ENCODE measurements around the gene ZBTB32. TPM values are rescaled to one million over a fixed set of nuclear protein-coding genes. Genes with fewer than 3 reads are reported as not detected.

Gene ZBTB32
- total RNA-seq, 4 donors from 2014 or later, result 2.5 TPM; not detected in 3

DNA sequence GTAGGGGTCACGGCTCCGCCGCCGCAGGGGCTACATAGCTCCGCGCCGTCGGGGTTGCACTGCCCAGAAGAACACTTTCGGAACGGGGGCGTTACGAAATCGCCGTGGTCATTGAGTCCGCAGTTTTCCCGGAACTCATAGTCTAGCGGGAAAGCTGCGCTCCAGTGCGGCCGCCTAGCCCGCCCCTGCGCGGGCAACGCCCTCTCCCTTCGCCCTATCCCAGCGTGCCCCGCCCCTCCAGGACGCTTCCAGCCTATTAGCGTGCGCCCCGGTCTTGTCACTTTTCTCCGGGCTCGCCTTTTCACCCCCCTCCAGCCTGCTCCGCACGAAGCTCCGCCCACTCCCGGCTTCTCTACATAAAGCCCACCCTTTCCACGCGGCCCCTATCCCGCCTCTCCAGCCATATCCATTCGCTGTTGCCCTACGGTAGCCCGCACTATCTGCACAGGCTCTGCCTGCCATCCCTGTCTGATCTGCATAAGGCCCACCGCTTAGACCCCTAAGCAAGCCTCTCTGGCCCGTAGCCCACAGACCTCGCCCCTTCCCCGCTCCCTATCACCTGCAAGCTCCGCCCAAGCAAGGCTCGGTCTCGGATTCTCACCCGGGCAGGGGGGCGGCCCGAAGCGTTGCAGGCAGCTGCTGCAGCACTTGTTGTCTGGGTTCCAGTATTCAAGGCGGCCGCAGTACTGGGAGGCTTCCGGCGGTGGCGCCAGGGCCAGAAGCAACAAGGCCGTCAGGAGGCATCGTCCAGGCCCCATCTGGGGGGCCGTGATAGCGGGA, 36.3 kb downstream of the ZBTB32 start:
- Histone ChIP-seq H3K9me3 (no peaks in the 10 kb centered on the region), H3K27me3 (no peaks in the 10 kb centered on the region), H3K4me3 (peak overlapping the region; percentile 53 to 78 (median 66)), H3K36me3 (peaks cover 0 to 40% (median 0%) of the 10 kb centered on the region in 3 donors), H3K4me1 (peaks cover 0 to 26% (median 11%) of the 10 kb centered on the region in 4 donors), H3K27ac (peak overlapping the region; percentile 85 to 98 (median 90))
- DNase-seq, result peak; percentile 98 to 100 (median 99)
- peak; percentile 13 to 30 for TF ChIP-seq POLR2A (IDR thresholded peaks at IDR 0.05)
- TF ChIP-seq CTCF (IDR thresholded peaks at IDR 0.05), result peak in 2 of 6 experiments; percentile 18 to 30

GRCh38 chr19:35741203-35741515, 36.8 kb downstream of the ZBTB32 start:
- TF ChIP-seq CTCF (IDR thresholded peaks at IDR 0.05), result no peak
- no peak for TF ChIP-seq POLR2A (IDR thresholded peaks at IDR 0.05)
- peaks cover 0 to 36% (median 0%) of the 10 kb centered on the region in 3 donors for H3K36me3 ChIP-seq

DNA sequence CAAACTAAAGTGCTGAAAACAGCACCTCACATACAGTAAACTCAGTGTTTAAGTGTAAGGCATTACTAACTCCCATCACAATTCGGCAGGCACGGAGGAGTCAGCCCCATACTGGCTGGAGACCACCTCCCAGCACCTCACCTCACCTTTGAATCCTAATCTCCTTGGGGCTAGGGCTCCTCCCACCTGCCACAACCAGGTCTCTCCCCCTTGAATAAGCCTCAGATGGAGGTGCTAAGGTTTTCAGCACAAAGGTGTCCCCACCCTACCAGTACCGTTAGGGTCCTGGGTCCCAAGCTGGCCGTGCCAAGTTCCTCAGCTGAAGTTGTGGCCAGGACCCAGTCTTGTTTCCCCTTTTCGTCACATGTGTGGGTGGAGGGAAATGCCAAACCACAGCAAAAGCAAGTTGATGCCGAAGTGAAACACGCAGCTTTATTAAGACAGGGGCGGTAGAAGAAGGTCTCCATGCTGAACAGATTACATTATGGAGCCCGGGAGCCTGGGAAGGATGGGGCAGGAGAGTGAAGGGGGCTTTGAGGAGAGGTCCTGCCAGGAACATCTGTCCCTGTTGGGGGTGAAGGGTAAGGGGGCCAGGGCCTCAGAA, 37.9 kb downstream of the ZBTB32 start, which contains the start of gene IGFLR1:
Gene IGFLR1, minus strand, starts transcription at position 332 of the 604 bp plus-strand sequence. CDS start 1,272 bp downstream, outside the sequence.
- peaks cover 0 to 26% (median 0%) of the 10 kb centered on the region in 3 donors for H3K36me3 ChIP-seq
- H3K27me3 ChIP-seq, result no peaks in the 10 kb centered on the region
- H3K4me1 ChIP-seq, result peaks cover 0 to 34% (median 19%) of the 10 kb centered on the region in 4 donors
- TF ChIP-seq CTCF (IDR thresholded peaks at IDR 0.05), result no peak
- H3K27ac ChIP-seq, result peak within 1 kb of the TSS; percentile 85 to 98 (median 90)
- peak in 2 of 3 donors; percentile 81 to 83 for DNase-seq
- no peaks in the 10 kb centered on the region for H3K9me3 ChIP-seq
- peak within 1 kb of the TSS; percentile 53 to 78 (median 66) for H3K4me3 ChIP-seq

More at GRCh38 chr19:35741203-35741515, 36.8 kb downstream of the ZBTB32 start:
- H3K4me3 ChIP-seq, result peak overlapping the region; percentile 53 to 78 (median 66)
- no peak for DNase-seq
- H3K27ac ChIP-seq, result peak overlapping the region; percentile 85 to 98 (median 90)
- H3K27me3 ChIP-seq, result no peaks in the 10 kb centered on the region
- no peaks in the 10 kb centered on the region for H3K9me3 ChIP-seq
- peaks cover 0 to 31% (median 14%) of the 10 kb centered on the region in 4 donors for H3K4me1 ChIP-seq

DNA sequence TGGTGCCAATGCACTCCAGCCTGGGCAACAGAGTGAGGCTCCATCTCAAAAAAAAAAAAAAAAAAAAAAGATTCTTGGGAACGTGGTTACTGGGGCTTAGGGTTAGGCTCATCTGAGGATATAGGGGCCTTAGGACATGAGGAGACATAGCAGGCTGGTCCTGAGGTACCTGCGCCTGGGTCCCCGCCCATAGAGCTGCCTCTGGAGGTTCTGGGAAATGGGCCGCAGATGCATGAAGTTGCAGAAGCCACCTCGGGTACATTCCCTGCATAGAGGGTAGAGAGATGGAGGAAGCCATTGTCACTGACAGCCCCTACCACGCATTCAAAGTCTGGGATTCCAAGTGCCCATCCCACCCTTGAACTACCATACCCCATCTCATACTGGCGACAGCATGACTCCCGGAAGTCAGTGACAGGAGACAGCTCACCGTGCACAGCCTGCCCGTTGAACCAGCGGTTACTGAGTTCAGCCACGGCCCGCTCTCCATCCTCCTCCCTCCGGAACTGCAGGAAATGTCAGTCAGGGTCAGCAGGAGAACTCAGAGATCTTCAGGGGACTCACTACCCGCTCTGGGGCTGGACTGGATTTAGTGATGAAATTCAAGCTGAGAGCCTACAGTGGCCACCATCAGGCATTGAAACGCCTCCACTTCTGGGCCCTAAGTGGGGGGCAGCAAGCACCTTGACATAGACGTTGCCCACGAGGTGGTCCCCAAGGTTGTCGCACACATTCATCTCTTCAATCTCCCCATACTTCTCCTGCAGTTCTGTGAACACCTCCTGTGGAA, 39.5 kb downstream of the ZBTB32 start:
- Histone ChIP-seq H3K4me3 (peak overlapping the region; percentile 63 to 93 (median 78)), H3K27me3 (no peaks in the 10 kb centered on the region), H3K4me1 (peaks cover 0 to 34% (median 22%) of the 10 kb centered on the region in 4 donors), H3K36me3 (peaks cover 0 to 11% (median 0%) of the 10 kb centered on the region in 3 donors), H3K27ac (peak overlapping the region; percentile 98 to 100 (median 98)), H3K9me3 (no peaks in the 10 kb centered on the region)
- no peak for DNase-seq
- TF ChIP-seq POLR2A (IDR thresholded peaks at IDR 0.05) (no peak), CTCF (IDR thresholded peaks at IDR 0.05) (no peak)
